Spleen (tissue), 11 donors: ENCODE measurements around the gene ZNF197. TPM values are rescaled to one million over a fixed set of nuclear protein-coding genes. Genes with fewer than 3 reads are reported as not detected.
"Not testable (repeated sequence)": the region's sequence is repeated elsewhere in the genome, so short reads cannot be mapped to it uniquely, and the experiment has no call there.

Source experiments
- DNase-seq: peaks from one replicate; pipeline ENCODE4 v3.0.0-alpha.2; 2020
- H3K27ac ChIP-seq, 8 donors: fragments of 200-600 bp; sonication (generic) in 7 of 8; 1 replicate in 4 of 8; 2 replicates in 4 of 8; pipeline versions ENCODE4 v1.5.0 to v1.8.0; 2016 to 2021; ENCODE audit warnings: inconsistent platforms in 4 of 8, mild to moderate bottlenecking in 4 of 8, moderate library complexity in 1 of 8
- H3K27me3 ChIP-seq, 7 donors: fragments of 200-600 bp; sonication (generic) in 6 of 7; replicated peaks in 1 of 7; 1 replicate in 4 of 7; 2 replicates in 3 of 7; pipeline versions ENCODE4 v1.5.0 to v1.8.0; 2016 to 2021; ENCODE audit warnings: inconsistent platforms in 3 of 7, mild to moderate bottlenecking in 1 of 7
- H3K36me3 ChIP-seq, 6 donors: fragments of 200-600 bp; sonication (generic) in 5 of 6; 1 replicate in 4 of 6; 2 replicates in 2 of 6; pipeline versions ENCODE4 v1.5.0 to v1.8.0; 2016 to 2021; ENCODE audit warnings: inconsistent platforms in 2 of 6
- H3K4me1 ChIP-seq, 6 donors: fragments of 200-600 bp; sonication (generic) in 5 of 6; 1 replicate in 3 of 6; 2 replicates in 3 of 6; pipeline versions ENCODE4 v1.5.0 to v1.8.0; 2016 to 2021; ENCODE audit warnings: inconsistent platforms in 3 of 6
- H3K4me3 ChIP-seq, 8 donors: fragments of 200-600 bp; sonication (generic) in 7 of 8; 1 replicate in 4 of 8; 2 replicates in 4 of 8; pipeline versions ENCODE4 v1.5.0 to v1.8.0; 2016 to 2021; ENCODE audit warnings: inconsistent platforms in 4 of 8, mild to moderate bottlenecking in 4 of 8, moderate library complexity in 2 of 8
- H3K9me3 ChIP-seq, 8 donors: fragments of 200-600 bp; sonication (generic) in 7 of 8; 1 replicate in 4 of 8; 2 replicates in 4 of 8; pipeline versions ENCODE4 v1.5.0 to v1.8.0; 2016 to 2021; ENCODE audit warnings: inconsistent platforms in 4 of 8
- CTCF ChIP-seq, 11 experiments: fragments of 200-600 bp in 7 of 11; fragments of 450-650 bp in 4 of 11; sonication (generic) in 4 of 11; IDR thresholded peaks in 8 of 11; conservative IDR thresholded peaks in 3 of 11; 1 replicate in 7 of 11; 2 replicates in 4 of 11; pipeline versions ENCODE4 v1.4.0 to v1.8.0; 2016 to 2021; ENCODE audit warnings: antibody characterized with exemption in 11 of 11, inconsistent platforms in 4 of 11, mild to moderate bottlenecking in 1 of 11
- POLR2A ChIP-seq, 3 donors: fragments of 450-650 bp; IDR thresholded peaks; one replicate each; pipeline ENCODE4 v1.5.1; 2017; ENCODE audit warnings: antibody characterized with exemption in 3 of 3, mild to moderate bottlenecking in 1 of 3
- POLR2AphosphoS5 ChIP-seq, 3 donors: sonication (generic); formaldehyde crosslinking; IDR thresholded peaks; one replicate each; pipeline ENCODE4 v1.5.1; 2017; ENCODE audit warnings: antibody characterized with exemption in 3 of 3
- WGBS, 5 donors: extraction: QIAGEN DNeasy Blood & Tissue Kit in 3 of 5; methylation state at CpG; one replicate each; pipeline versions ENCODE4 v1.1.5 to v1.1.7; 2013 to 2018; 5-methylcytosine and 5-hydroxymethylcytosine counted together
- intact Hi-C: fragments of 100-400 bp; cut with DNase I; formaldehyde crosslinking; loops from one replicate; pipeline ENCODE4 v1.15.0; 2023; ENCODE audit warnings: low total_unique reads
- polyA plus RNA-seq, 3 donors: library from polyadenylated mRNA; stranded (reverse); fragments of 200-250 nt; gene quantifications; one replicate each; pipeline ENCODE4 v1.2.1, GENCODE V29; 2013
- total RNA-seq, 7 donors: library from RNA; depleted of rRNA in 3 of 7; stranded (reverse); fragments of >200 nt in 3 of 7; fragmentation: NEBNext Ultra II Directional in 4 of 7; extraction: Animal tissue kit (Norgen Biotek cat#: 25700) in 4 of 7; gene quantifications; one replicate each; pipeline versions ENCODE4 v1.1.0 to v1.2.1, GENCODE V29; 2016 to 2021
- donor health status: healthy with polysubstance abuse.
- donor health status: DM: no; HTN: no; CAD: no; lungs with moderate emphysema.
- donor health status: DM: no; HTN: no; CAD: no.
- donor health status: Bipolar disorder and iron deficiency.
- donor health status: healthy.
- donor health status: DM: no; HTN: no; CAD: no.
- donor health status: DM: yes; HTN: yes; CAD: no.

Gene ZNF197
- total and polyA plus RNA-seq, 10 donors: 4.9 to 21.0 (median 15.9) TPM

GRCh38 chr3:44666346-44666745 lies 41.5 kb downstream of the ZNF197 start:
- intact Hi-C loops: no loop called here
- Histone ChIP-seq H3K27ac (no peak overlapping the region), H3K4me1 (no peaks in the 10 kb centered on the region), H3K27me3 (no peaks in the 10 kb centered on the region), H3K9me3 (peaks cover 0 to 30% (median 13%) of the 10 kb centered on the region in 8 donors), H3K36me3 (peaks cover 0 to 8% (median under 1%) of the 10 kb centered on the region in 6 donors), H3K4me3 (no peak overlapping the region)
- WGBS, 5 donors: 91 to 99% (median 94%) methylated on average over 4 of the region's 4 CpGs
- no peak for DNase-seq
- TF ChIP-seq CTCF (IDR thresholded peaks at IDR 0.05 in 8 of 11, conservative IDR thresholded peaks at IDR 0.05 in 3 of 11) (no peak), POLR2AphosphoS5 (IDR thresholded peaks at IDR 0.05) (no peak), POLR2A (IDR thresholded peaks at IDR 0.05) (no peak)

- WGBS, 5 donors: 84 to 91% (median 88%) methylated on average over 6 of the region's 6 CpGs
- Histone ChIP-seq H3K36me3 (no peaks in the 10 kb centered on the region), H3K4me1 (no peaks in the 10 kb centered on the region), H3K9me3 (peaks cover 0 to 30% (median 14%) of the 10 kb centered on the region in 8 donors), H3K4me3 (no peak overlapping the region), H3K27me3 (no peaks in the 10 kb centered on the region), H3K27ac (no peak overlapping the region)
- intact Hi-C loops: no loop called here
- no peak for DNase-seq
- no peak for TF ChIP-seq CTCF (IDR thresholded peaks at IDR 0.05 in 8 of 11, conservative IDR thresholded peaks at IDR 0.05 in 3 of 11)
- no peak for TF ChIP-seq POLR2A (IDR thresholded peaks at IDR 0.05)
- no peak for TF ChIP-seq POLR2AphosphoS5 (IDR thresholded peaks at IDR 0.05)
Measured at GRCh38 chr3:44669760-44670159, 44.9 kb downstream of the ZNF197 start.

- H3K27me3 ChIP-seq, intact Hi-C loops, H3K36me3 ChIP-seq, DNase-seq, H3K27ac ChIP-seq, H3K4me3 ChIP-seq, H3K4me1 ChIP-seq: not testable (repeated sequence)
- H3K9me3 ChIP-seq: peaks cover 0 to 26% (median 4%) of the 10 kb centered on the region in 8 donors
- WGBS, 5 donors: 91 to 97% (median 92%) methylated on average over 8 of the region's 8 CpGs
Measured at GRCh38 chr3:44673466-44673865, 48.6 kb downstream of the ZNF197 start.

- TF ChIP-seq POLR2A (IDR thresholded peaks at IDR 0.05) (no peak), CTCF (IDR thresholded peaks at IDR 0.05 in 8 of 11, conservative IDR thresholded peaks at IDR 0.05 in 3 of 11) (no peak), POLR2AphosphoS5 (IDR thresholded peaks at IDR 0.05) (no peak)
- no peak overlapping the region for H3K27ac ChIP-seq
- no peak for DNase-seq
- H3K4me1 ChIP-seq: no peaks in the 10 kb centered on the region
- H3K9me3 ChIP-seq: peaks cover 0 to 32% (median 4%) of the 10 kb centered on the region in 8 donors
- 54 to 77% (median 57%) methylated on average over 2 of the region's 2 CpGs for WGBS, 5 donors
- no peak overlapping the region for H3K4me3 ChIP-seq
- no peaks in the 10 kb centered on the region for H3K27me3 ChIP-seq
- no peaks in the 10 kb centered on the region for H3K36me3 ChIP-seq
- intact Hi-C loops: no loop called here
Measured at GRCh38 chr3:44674211-44674610, 49.4 kb downstream of the ZNF197 start.
